OCI-LY3 (cell line): ENCODE data around the gene ACVRL1.

Experiments used
- CTCF ChIP-seq: fragments of 200-600, 300-600 bp; sonication (generic); IDR thresholded peaks from 2 replicates; pipeline ENCODE4 v1.5.1; 2014; ENCODE audit warnings: antibody characterized with exemption, low read length, low read depth
- EZH2phosphoT487 ChIP-seq: fragments of 200-600 bp; shearing (Covaris generic); IDR thresholded peaks from 2 replicates; pipeline ENCODE4 v1.6.1; 2018; ENCODE audit warnings: antibody characterized with exemption, mixed run types, low read depth

GRCh38 chr12:51863363-51863932 lies 43.9 kb upstream of the ACVRL1 start:
- TF ChIP-seq CTCF = no peak
- no peak for TF ChIP-seq EZH2phosphoT487
